Neural progenitor cell (in vitro differentiated cells): ENCODE data around the gene DPYD. TPM values are rescaled to one million over a fixed set of nuclear protein-coding genes. Genes with fewer than 3 reads are reported as not detected.

Experiments used
- DNase-seq: peaks from one replicate; pipeline ENCODE4 v3.0.0-alpha.2; 2016; ENCODE audit warnings: low spot score
- H2AFZ ChIP-seq: fragments of 200-600 bp; sonication (generic); replicated peaks from 2 replicates; pipeline ENCODE4 v1.6.1; 2016; ENCODE audit warnings: antibody characterized with exemption
- H3F3A ChIP-seq: fragments of 200-600 bp; sonication (generic); 2 replicates; pipeline ENCODE4 v1.6.1; 2016; ENCODE audit warnings: antibody characterized with exemption, low read depth
- H3K27ac ChIP-seq: fragments of 200-600 bp; sonication (generic); 2 replicates; pipeline ENCODE4 v1.5.1; 2016; ENCODE audit warnings: mild to moderate bottlenecking
- H3K27me3 ChIP-seq: fragments of 200-600 bp; sonication (generic); 2 replicates; pipeline ENCODE4 v1.6.1; 2016; ENCODE audit warnings: mild to moderate bottlenecking, moderate library complexity
- H3K36me3 ChIP-seq: fragments of 200-600 bp; sonication (generic); 2 replicates; pipeline ENCODE4 v1.5.1; 2016
- H3K4me1 ChIP-seq: fragments of 200-600 bp; sonication (generic); 2 replicates; pipeline ENCODE4 v1.6.1; 2016; ENCODE audit warnings: mixed run types
- H3K4me2 ChIP-seq: fragments of 200-600 bp; sonication (generic); 2 replicates; pipeline ENCODE4 v1.6.1; 2016
- H3K4me3 ChIP-seq: fragments of 200-600 bp; sonication (generic); 2 replicates; pipeline ENCODE4 v1.5.1; 2016
- H3K79me2 ChIP-seq: fragments of 200-600 bp; sonication (generic); 2 replicates; pipeline ENCODE4 v1.6.1; 2016; ENCODE audit warnings: low read depth
- H3K9ac ChIP-seq: fragments of 200-600 bp; sonication (generic); 2 replicates; pipeline ENCODE4 v1.6.1; 2016
- H3K9me3 ChIP-seq: fragments of 200-600 bp; sonication (generic); 2 replicates; pipeline ENCODE4 v1.5.1; 2016; ENCODE audit warnings: low read depth
- H4K20me1 ChIP-seq: fragments of 200-600 bp; sonication (generic); 2 replicates; pipeline ENCODE4 v1.6.1; 2016; ENCODE audit warnings: low read depth
- H3K27ac Mint-ChIP-seq: 3 replicates; pipeline ENCODE4 v1.8.0; 2021; ENCODE audit warnings: mixed read lengths
- H3K27me3 Mint-ChIP-seq: 2 replicates; pipeline ENCODE4 v1.8.0; 2022; ENCODE audit warnings: low read depth, mild to moderate bottlenecking, inconsistent platforms, moderate library complexity, mixed read lengths; ENCODE audit not compliant: insufficient read depth
- H3K36me3 Mint-ChIP-seq: 3 replicates; pipeline ENCODE4 v1.8.0; 2021; ENCODE audit warnings: mixed read lengths
- H3K4me1 Mint-ChIP-seq: 3 replicates; pipeline ENCODE4 v1.8.0; 2021; ENCODE audit warnings: mixed read lengths
- H3K4me3 Mint-ChIP-seq: 3 replicates; pipeline ENCODE4 v1.8.0; 2021; ENCODE audit warnings: mild to moderate bottlenecking, moderate library complexity, mixed read lengths
- H3K9me3 Mint-ChIP-seq: 3 replicates; pipeline ENCODE4 v1.8.0; 2020; ENCODE audit warnings: mixed read lengths
- CTCF ChIP-seq: fragments of 200-600 bp; sonication (generic); IDR thresholded peaks from 2 replicates; pipeline ENCODE4 v1.5.1; 2017; ENCODE audit warnings: antibody characterized with exemption, mild to moderate bottlenecking
- EZH2 ChIP-seq: fragments of 200-600 bp; sonication (generic); IDR thresholded peaks from 2 replicates; pipeline ENCODE4 v1.6.1; 2017; ENCODE audit warnings: antibody characterized with exemption, mild to moderate bottlenecking, moderate library complexity
- EZH2phosphoT487 ChIP-seq: fragments of 200-600 bp; sonication (generic); IDR thresholded peaks from 2 replicates; pipeline ENCODE4 v1.6.1; 2017; ENCODE audit warnings: antibody characterized with exemption
- total RNA-seq: library from RNA; depleted of rRNA; stranded (reverse); fragments of >200 nt; gene quantifications from 2 replicates; pipeline ENCODE4 v1.2.3, GENCODE V29; 2015; ENCODE audit warnings: low replicate concordance

DPYD gene
- total RNA-seq, 1 donor from 2014 or later = 0.43 TPM

GRCh38 chr1:97348599-97349265 lies 572.1 kb downstream of the DPYD start:
- H3K27me3 Mint-ChIP-seq = no peaks in the 10 kb centered on the region
- no peaks in the 10 kb centered on the region for H3K9me3 ChIP-seq
- H3K27ac Mint-ChIP-seq = no peak overlapping the region
- no peak overlapping the region for H3K4me3 Mint-ChIP-seq
- H3K36me3 Mint-ChIP-seq = no peaks in the 10 kb centered on the region
- H3K4me2 ChIP-seq = no peak overlapping the region
- H4K20me1 ChIP-seq = no peaks in the 10 kb centered on the region
- no peak overlapping the region for H3K9ac ChIP-seq
- no peaks in the 10 kb centered on the region for H3K79me2 ChIP-seq
- peak overlapping the region; percentile 65 for H2AFZ ChIP-seq
- peaks cover 17% of the 10 kb centered on the region for H3K4me1 ChIP-seq
- no peak for TF ChIP-seq EZH2
- TF ChIP-seq CTCF = no peak
- TF ChIP-seq EZH2phosphoT487 = no peak
- no peaks in the 10 kb centered on the region for H3K9me3 Mint-ChIP-seq
- peaks cover 36% of the 10 kb centered on the region for H3K27me3 ChIP-seq
- H3K36me3 ChIP-seq = no peaks in the 10 kb centered on the region
- DNase-seq = no peak
- H3K27ac ChIP-seq = no peak overlapping the region
- no peaks in the 10 kb centered on the region for H3F3A ChIP-seq
- peaks cover 14% of the 10 kb centered on the region for H3K4me1 Mint-ChIP-seq
- H3K4me3 ChIP-seq = no peak overlapping the region

- H3K27ac Mint-ChIP-seq = no peak overlapping the region
- H3K27me3 Mint-ChIP-seq = no peaks in the 10 kb centered on the region
- no peaks in the 10 kb centered on the region for H3K9me3 Mint-ChIP-seq
- no peaks in the 10 kb centered on the region for H3K9me3 ChIP-seq
- no peak overlapping the region for H3K9ac ChIP-seq
- no peaks in the 10 kb centered on the region for H3K4me1 ChIP-seq
- no peaks in the 10 kb centered on the region for H3K36me3 ChIP-seq
- H3K27me3 ChIP-seq = no peaks in the 10 kb centered on the region
- H3K4me2 ChIP-seq = no peak overlapping the region
- H3K4me3 Mint-ChIP-seq = no peak overlapping the region
- H2AFZ ChIP-seq = no peak overlapping the region
- H3K27ac ChIP-seq = no peak overlapping the region
- no peaks in the 10 kb centered on the region for H4K20me1 ChIP-seq
- H3K4me3 ChIP-seq = no peak overlapping the region
- no peaks in the 10 kb centered on the region for H3K79me2 ChIP-seq
- no peaks in the 10 kb centered on the region for H3K4me1 Mint-ChIP-seq
- no peaks in the 10 kb centered on the region for H3K36me3 Mint-ChIP-seq
- DNase-seq = no peak
- TF ChIP-seq EZH2phosphoT487 (no peak), CTCF (no peak), EZH2 (no peak)
- H3F3A ChIP-seq = no peaks in the 10 kb centered on the region
Observed at GRCh38 chr1:97340951-97341350, 579.9 kb downstream of the DPYD start.

GRCh38 chr1:97338347-97338746 lies 582.5 kb downstream of the DPYD start:
- Histone ChIP-seq H3K27ac (no peak overlapping the region), H4K20me1 (no peaks in the 10 kb centered on the region), H3K36me3 (no peaks in the 10 kb centered on the region), H3K9ac (no peak overlapping the region), H3K27me3 (no peaks in the 10 kb centered on the region), H3K4me3 (no peak overlapping the region), H3K9me3 (no peaks in the 10 kb centered on the region), H3F3A (no peaks in the 10 kb centered on the region), H3K4me1 (peaks cover 3% of the 10 kb centered on the region), H3K79me2 (no peaks in the 10 kb centered on the region), H2AFZ (no peak overlapping the region), H3K4me2 (no peak overlapping the region)
- H3K4me3 Mint-ChIP-seq = no peak overlapping the region
- H3K27me3 Mint-ChIP-seq = peaks cover 2% of the 10 kb centered on the region
- no peak for DNase-seq
- H3K36me3 Mint-ChIP-seq = no peaks in the 10 kb centered on the region
- no peak for TF ChIP-seq CTCF
- no peak for TF ChIP-seq EZH2phosphoT487
- TF ChIP-seq EZH2 = no peak
- no peaks in the 10 kb centered on the region for H3K9me3 Mint-ChIP-seq
- H3K4me1 Mint-ChIP-seq = no peaks in the 10 kb centered on the region
- H3K27ac Mint-ChIP-seq = no peak overlapping the region
